NT2/D1 (cell line): ENCODE data around the gene MLEC.

Source experiments
- SUZ12 ChIP-seq: IDR thresholded peaks from 2 replicates; pipeline ENCODE4 v1.6.1; 2011; ENCODE audit not compliant: insufficient read length, insufficient read depth; ENCODE audit errors: extremely low read depth
- YY1 ChIP-seq: IDR thresholded peaks from 2 replicates; pipeline ENCODE4 v1.6.1; 2011; ENCODE audit not compliant: insufficient read length, insufficient read depth
- ZNF274 ChIP-seq: IDR thresholded peaks from 2 replicates; pipeline ENCODE4 v1.6.1; 2011; ENCODE audit warnings: mild to moderate bottlenecking, low read depth, low read length

DNA sequence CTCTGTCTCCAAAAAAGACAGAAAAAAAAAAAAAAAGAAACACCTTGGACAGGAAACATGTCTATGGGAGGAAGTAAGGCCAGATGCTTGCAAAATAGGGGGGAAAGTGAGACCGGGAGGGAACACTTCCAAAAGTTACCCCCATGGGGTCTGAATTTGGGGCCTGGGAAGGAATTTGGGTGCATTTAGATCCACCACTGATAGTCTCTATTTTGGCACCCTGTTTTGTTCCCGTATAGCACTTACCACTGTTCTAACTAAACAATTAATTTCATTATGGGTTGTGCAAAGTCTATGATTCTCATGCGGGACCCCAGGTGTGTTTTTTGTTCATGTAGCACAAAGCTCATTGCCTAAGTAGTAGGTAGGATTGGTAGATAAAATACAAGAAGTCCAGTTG lies 1.4 kb upstream of the MLEC start:
- TF ChIP-seq YY1 = no peak
- TF ChIP-seq ZNF274 = no peak
- no peak for TF ChIP-seq SUZ12
